Erythroblast (primary cell): Measurements from ENCODE around the gene RHBDL2.

ENCODE experiments used
- GATA1 ChIP-seq: IDR thresholded peaks from 2 replicates; pipeline ENCODE4 v1.6.1; 2011; ENCODE audit warnings: low read depth, mild to moderate bottlenecking, control low read depth, low read length, moderate library complexity
- POLR2A ChIP-seq: IDR thresholded peaks from 2 replicates; pipeline ENCODE4 v1.6.1; 2011; ENCODE audit warnings: mild to moderate bottlenecking, low read length

DNA sequence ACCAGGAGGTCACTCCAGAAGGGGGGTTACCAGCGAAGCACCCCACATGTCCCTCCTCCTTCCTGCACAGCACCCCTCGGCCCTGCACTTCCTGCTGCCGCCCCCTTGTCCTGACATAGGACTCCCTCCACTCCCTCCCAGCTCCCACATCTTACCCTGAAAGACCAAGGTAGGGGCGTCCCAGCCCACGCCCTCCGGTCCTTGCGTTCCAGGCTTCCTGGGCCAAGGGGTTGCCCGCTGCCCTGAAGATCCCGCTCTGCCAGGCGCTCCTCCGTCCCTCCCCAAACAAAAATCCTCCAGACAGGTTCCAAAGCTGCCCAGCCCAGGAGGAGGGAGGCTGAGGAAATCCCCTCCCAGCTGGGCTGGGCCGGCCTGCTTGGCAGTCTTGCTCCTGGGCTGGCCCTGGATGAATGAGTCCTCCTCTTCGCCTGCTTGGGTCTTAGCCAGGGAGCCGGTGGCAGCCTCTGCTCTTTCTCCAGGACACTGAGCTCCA, at the start of gene RHBDL2:
- TF ChIP-seq POLR2A (no peak), GATA1 (no peak)
